Panc1 (cell line): Measurements from ENCODE around the gene AADAT.

ENCODE experiments used
- POLR2AphosphoS5 ChIP-seq: IDR thresholded peaks from 2 replicates; pipeline ENCODE4 v1.6.1; 2012; ENCODE audit warnings: mild to moderate bottlenecking, low read depth, low read length, moderate library complexity
- TF ChIP-seq, protein P1 (sequence below): fragments of 450-650 bp; IDR thresholded peaks from 2 replicates; pipeline ENCODE4 v1.5.1; 2017; ENCODE audit warnings: mild to moderate bottlenecking

DNA sequence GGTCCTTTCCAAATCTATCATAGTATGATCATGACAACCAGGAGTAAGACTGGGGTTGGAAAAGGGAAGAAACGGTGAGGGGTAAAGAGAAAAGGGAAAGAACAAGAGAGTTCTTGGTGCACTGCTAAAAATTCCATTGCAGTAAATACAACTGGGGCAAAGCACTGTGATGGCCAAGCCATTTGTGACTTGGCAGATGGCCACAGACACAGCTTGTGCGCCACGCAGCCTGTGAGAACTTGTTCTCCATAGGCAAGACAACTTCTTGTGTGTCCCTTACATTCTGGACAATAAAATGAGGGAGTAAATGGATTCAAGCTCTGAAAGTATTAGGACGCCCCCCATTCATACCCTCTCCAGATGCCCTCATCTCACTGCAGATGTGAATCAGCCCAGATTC lies 74.5 kb downstream of the AADAT start:
- TF ChIP-seq POLR2AphosphoS5: no peak
- TF ChIP-seq, protein P1, sequence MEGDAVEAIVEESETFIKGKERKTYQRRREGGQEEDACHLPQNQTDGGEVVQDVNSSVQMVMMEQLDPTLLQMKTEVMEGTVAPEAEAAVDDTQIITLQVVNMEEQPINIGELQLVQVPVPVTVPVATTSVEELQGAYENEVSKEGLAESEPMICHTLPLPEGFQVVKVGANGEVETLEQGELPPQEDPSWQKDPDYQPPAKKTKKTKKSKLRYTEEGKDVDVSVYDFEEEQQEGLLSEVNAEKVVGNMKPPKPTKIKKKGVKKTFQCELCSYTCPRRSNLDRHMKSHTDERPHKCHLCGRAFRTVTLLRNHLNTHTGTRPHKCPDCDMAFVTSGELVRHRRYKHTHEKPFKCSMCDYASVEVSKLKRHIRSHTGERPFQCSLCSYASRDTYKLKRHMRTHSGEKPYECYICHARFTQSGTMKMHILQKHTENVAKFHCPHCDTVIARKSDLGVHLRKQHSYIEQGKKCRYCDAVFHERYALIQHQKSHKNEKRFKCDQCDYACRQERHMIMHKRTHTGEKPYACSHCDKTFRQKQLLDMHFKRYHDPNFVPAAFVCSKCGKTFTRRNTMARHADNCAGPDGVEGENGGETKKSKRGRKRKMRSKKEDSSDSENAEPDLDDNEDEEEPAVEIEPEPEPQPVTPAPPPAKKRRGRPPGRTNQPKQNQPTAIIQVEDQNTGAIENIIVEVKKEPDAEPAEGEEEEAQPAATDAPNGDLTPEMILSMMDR: no peak
